Measurements from ENCODE around the gene EFHD1. TPM values are rescaled to one million over a fixed set of nuclear protein-coding genes. Genes with fewer than 3 reads are reported as not detected.

EFHD1 gene
- total RNA-seq, 4 donors from 2014 or later = 6.0 to 56.9 (median 25.8) TPM

GRCh38 chr2:232721882-232722281 lies 88.5 kb downstream of the EFHD1 start:
- TF ChIP-seq, protein P1, sequence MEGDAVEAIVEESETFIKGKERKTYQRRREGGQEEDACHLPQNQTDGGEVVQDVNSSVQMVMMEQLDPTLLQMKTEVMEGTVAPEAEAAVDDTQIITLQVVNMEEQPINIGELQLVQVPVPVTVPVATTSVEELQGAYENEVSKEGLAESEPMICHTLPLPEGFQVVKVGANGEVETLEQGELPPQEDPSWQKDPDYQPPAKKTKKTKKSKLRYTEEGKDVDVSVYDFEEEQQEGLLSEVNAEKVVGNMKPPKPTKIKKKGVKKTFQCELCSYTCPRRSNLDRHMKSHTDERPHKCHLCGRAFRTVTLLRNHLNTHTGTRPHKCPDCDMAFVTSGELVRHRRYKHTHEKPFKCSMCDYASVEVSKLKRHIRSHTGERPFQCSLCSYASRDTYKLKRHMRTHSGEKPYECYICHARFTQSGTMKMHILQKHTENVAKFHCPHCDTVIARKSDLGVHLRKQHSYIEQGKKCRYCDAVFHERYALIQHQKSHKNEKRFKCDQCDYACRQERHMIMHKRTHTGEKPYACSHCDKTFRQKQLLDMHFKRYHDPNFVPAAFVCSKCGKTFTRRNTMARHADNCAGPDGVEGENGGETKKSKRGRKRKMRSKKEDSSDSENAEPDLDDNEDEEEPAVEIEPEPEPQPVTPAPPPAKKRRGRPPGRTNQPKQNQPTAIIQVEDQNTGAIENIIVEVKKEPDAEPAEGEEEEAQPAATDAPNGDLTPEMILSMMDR (IDR thresholded peaks at IDR 0.05; ENCODE audit: low read depth) = no peak

- TF ChIP-seq, protein P1 (IDR thresholded peaks at IDR 0.05; ENCODE audit: low read depth) = no peak
These were observed 89.6 kb downstream of the EFHD1 start for GRCh38 chr2:232723027-232723426.

DNA sequence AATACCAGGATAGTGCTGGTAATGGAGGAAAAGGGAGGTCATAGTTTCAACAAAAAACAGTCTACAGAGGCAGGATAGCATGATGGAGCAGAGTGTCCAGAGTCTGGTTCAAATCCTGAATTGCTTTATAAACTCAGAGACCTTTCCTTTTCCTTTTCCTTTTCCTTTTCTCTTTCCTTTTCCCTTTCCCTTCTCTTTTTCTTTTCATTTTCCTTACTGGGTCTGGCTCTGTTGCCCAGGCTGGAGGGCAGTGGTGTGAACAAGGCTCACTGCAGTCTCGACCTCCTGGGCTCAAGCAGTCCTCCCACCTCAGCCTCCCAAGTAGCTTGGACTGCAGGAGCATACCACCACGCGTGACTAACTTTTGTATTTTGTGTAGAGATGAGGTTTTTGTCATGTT lies 95.4 kb downstream of the EFHD1 start:
- TF ChIP-seq, protein P1 (IDR thresholded peaks at IDR 0.05; ENCODE audit: low read depth) = no peak

DNA sequence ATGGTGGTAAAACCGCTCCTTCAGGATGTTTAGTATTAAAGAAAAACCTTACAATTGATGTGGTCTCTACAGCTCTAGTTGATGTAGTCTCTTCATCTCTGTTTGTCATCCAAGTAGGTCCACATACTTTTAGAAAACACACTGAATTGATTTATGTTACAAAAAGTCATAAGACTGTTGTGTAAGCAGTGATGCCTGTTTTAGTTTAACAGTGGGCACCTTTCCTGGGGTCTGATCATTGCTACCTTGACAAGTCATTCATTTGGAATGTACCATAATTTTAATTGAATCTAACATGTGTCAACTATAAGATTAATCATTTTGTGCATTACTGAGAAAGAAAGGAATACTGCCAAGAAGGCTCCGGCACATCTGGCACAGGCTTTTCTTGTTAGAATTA lies 98.1 kb downstream of the EFHD1 start:
- TF ChIP-seq, protein P1 (IDR thresholded peaks at IDR 0.05; ENCODE audit: low read depth) = no peak

Small RNA genes lying within 50 kb of the gene (small RNA-seq; reads per million reads assigned to genes)
- not detected for gene RN7SL359P

Other genes starting within 250 kb of the EFHD1 start
- gene ALPG, start 226.8 kb upstream of the EFHD1 start, total RNA-seq = not detected
- gene ALPI, start 177.5 kb upstream of the EFHD1 start, total RNA-seq = not detected
- gene ECEL1, start 145.8 kb upstream of the EFHD1 start, total RNA-seq = not detected
- not detected for gene PRSS56, start 113.2 kb upstream of the EFHD1 start, total RNA-seq
- gene CHRND, start 107.4 kb upstream of the EFHD1 start, total RNA-seq = not detected
- not detected for gene CHRNG, start 93.9 kb upstream of the EFHD1 start, total RNA-seq
- gene TIGD1, start 83.0 kb upstream of the EFHD1 start, total RNA-seq = 1 to 10 TPM; 1.5 to 3.5 (median 2.2) TPM
- gene EIF4E2, start 82.9 kb upstream of the EFHD1 start, total RNA-seq = 10 to 100 TPM; 27.5 to 63.8 (median 35.0) TPM
- gene GIGYF2, start 63.7 kb downstream of the EFHD1 start, total RNA-seq = 10 to 100 TPM; 73.8 to 90.4 (median 82.6) TPM
- not detected for gene KCNJ13, start 143.0 kb downstream of the EFHD1 start, total RNA-seq
- gene SNORC, start 236.7 kb downstream of the EFHD1 start, total RNA-seq = under 1 TPM in 3 of 4 donors, not detected in 1; 0.17 to 0.57 (median 0.49) TPM